CD4-positive, alpha-beta T cell treated with Interferon alpha-2 for 1 hour (primary cell): ENCODE measurements around the gene TMEM203.
"Not testable (repeated sequence)": the region's sequence is repeated elsewhere in the genome, so short reads cannot be mapped to it uniquely, and the experiment has no call there.

Experiments
- DNase-seq, 2 donors: peaks; one replicate each; pipeline ENCODE4 v3.0.0-alpha.2; 2020 to 2022

TMEM203 gene

GRCh38 chr9:137241490-137242268, 36.2 kb upstream of the TMEM203 start:
- DNase-seq, result peak; percentile 48 to 67

- peak; percentile 100 for DNase-seq
Observed at GRCh38 chr9:137240841-137241489, 35.5 kb upstream of the TMEM203 start, which contains the start of gene TUBB4B. TUBB4B (plus strand) TSS chr9:137241287; CDS start chr9:137241361, 74 bp downstream.

- peak; percentile 61 to 79 for DNase-seq
Observed at GRCh38 chr9:137240318-137240840, 34.9 kb upstream of the TMEM203 start.

DNA sequence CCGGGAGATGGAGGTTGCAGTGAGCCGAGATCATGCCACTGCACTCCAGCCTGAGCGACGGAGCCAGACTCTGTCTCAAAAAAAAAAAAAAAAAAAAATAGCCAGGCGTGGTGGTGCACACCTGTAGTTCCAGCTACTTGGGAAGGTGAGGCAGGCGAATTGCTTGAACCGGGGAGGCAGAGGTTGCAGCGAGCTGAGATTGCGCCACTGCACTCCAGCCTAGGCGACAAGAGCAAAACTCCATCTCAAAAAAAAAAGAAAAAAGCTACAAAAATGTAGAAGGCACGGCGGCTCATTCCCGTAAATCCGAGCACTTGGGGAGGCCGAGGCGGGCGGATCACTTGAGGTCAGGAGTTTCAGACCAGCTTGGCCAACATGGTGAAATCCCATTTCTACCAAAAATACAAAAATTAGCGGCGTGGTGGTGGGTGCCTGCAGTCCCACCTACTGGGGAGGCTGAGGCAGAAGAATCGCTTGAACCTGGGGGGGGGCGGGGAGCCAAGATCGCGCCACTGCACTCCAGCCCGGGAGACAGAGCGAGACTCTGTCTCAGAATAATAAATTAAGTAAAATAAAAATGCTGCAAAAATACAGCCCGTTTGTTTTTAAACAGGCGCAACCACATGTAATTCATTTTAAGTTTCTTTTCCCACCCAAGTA, 34.2 kb upstream of the TMEM203 start:
- DNase-seq, result not testable (repeated sequence)

- no peak for DNase-seq
Observed at GRCh38 chr9:137237759-137238726, 32.6 kb upstream of the TMEM203 start.

GRCh38 chr9:137236936-137237421, 31.5 kb upstream of the TMEM203 start:
- no peak for DNase-seq

DNA sequence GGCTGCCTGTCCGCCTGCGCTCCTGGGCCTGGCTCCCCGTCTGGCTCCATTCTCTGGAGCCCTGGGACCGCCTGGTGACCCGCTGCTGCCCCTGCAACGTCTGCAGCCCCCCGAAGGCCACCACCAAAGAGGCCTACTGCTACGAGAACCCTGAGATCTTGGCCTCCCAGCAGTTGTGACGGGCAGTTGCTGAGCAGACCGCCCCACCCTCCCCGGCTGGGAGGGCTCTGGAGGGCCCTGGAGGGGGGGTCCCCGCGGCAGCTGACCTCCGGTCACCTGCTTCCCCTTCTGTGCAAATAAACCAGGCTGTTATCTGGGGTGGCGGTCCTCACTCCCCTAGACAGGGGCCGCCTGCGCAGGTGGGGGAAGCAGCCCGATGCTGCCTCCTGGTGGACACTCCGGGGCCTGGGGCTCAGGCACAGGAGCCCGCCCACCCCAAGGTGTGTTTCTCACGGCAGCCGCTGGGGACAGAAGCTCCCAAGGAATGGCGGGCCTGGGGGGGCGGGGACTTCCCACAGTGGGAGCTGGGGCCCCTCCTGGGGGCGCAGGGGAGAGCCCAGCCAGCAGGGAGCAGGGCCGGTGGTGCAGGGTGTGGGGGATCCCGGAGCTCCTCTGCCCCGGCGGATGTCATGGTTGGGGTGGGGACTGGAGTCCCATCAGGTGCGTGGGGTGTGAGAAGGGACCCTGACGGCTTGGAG, 30.9 kb upstream of the TMEM203 start:
- DNase-seq, result peak; percentile 88 to 91

DNA sequence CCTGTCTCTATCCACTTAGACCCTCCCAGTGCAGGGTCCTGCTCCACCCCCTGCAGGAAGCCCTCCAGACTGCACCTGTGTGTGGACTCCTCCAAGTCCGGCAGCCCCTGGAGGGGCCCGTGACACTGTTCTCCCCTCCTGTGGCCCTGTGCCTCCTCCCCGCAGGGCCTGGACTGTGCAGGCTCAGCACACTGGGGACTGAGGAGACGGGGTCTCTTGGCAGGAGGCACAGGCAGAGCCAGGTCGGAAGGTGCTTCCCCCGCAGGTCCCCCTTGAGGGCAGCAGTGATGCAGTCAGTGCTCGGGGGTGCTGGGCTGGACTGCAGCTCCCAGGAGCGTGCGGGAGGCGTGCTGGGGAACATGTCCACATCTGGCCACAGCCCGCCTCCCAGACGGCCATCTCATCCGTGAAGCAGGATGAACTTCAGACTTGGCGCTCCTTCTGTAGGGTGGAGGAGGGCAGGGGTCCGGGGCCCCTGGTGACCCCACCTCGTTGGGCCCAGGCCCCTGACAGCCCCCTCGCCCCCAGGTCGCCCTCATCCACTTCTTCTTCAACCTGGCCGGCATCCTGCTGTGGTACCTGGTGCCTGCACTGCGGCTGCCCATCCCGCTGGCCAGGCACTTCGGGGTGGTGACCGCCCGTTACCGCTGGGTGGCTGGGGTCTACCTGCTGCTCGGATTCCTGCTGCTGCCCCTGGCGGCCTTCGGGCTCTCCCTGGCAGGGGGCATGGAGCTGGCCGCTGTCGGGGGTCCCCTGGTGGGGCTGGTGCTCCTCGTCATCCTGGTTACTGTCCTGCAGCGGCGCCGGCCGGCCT, 30.2 kb upstream of the TMEM203 start:
- DNase-seq, result no peak

- no peak for DNase-seq
Observed at GRCh38 chr9:137234758-137235423, 29.4 kb upstream of the TMEM203 start.

- no peak for DNase-seq
Observed at GRCh38 chr9:137234055-137234697, 28.7 kb upstream of the TMEM203 start.

- DNase-seq, result no peak
Observed at GRCh38 chr9:137233143-137233980, 27.9 kb upstream of the TMEM203 start.

DNA sequence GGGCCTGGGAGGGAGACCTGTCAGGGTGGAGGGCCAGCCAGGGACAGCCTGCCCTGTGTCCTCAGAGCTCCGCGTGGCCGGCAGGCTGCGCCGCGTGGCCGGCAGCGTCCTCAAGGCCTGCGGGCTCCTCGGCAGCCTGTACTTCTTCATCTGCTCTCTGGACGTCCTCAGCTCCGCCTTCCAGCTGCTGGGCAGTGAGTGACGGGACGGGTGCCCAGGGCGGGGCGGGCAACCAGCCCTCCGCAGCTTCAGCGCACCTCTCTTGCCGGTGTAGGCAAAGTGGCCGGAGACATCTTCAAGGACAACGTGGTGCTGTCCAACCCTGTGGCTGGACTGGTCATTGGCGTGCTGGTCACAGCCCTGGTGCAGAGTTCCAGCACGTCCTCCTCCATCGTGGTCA, 27.1 kb upstream of the TMEM203 start:
- no peak for DNase-seq

DNA sequence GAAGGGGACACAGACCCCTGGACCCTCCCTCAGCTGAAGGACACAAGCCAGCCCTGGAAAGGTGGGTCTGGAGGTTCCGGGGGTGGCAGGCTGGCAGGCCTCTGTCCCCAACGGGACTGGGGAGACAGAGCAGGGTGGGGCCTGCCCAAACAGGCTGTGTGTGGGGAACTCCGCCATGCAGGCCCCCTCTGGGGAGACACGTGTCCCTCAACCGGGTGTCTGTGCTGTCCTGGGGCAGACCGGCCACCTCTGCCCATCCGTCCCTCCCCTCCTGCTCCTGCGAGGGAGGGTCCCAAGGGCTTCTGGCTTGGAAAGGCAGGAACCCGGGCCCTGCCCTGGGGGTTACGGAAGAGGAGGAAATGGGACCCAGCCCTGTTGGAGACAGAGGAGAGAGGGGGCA, 26.7 kb upstream of the TMEM203 start:
- DNase-seq, result no peak

GRCh38 chr9:137231372-137232039, 26.1 kb upstream of the TMEM203 start:
- DNase-seq, result no peak

DNA sequence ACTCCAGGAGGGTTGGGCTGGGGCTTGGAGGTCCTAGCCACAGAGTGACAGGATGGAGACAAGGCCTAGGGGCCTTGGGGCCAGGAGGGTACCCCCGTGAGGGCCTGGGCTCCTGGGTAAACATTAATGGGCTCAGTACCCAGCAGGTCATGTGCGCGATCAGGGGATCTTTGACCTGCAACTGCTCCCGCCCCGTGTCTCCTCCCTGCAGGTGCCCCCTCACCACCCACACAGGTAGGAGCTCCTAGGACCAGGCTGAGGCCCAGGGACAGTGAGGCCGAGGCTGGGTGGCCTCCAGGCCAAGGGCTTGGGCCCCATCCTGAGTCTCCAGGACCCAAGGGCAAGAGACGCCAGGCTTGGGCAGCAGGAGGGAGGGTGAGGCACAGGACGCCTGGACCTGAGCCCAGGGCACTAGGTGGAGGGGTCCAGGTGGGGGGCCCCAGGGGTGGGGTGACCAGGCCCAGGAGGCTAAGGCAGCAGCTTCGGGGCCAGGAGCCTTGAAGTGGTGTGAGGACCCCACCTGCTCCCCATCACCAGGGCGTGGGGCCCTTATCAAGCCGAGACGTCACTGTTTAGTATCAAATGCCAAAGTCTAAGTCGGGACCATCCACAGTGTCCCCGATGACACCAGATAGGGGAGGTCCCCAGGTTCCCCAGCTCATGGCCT, 25.4 kb upstream of the TMEM203 start, which contains the start of gene SLC34A3:
SLC34A3 (plus strand) TSS at position 197 of the 667 bp plus-strand sequence. CDS start 802 bp downstream, outside the sequence.
- DNase-seq, result no peak

DNA sequence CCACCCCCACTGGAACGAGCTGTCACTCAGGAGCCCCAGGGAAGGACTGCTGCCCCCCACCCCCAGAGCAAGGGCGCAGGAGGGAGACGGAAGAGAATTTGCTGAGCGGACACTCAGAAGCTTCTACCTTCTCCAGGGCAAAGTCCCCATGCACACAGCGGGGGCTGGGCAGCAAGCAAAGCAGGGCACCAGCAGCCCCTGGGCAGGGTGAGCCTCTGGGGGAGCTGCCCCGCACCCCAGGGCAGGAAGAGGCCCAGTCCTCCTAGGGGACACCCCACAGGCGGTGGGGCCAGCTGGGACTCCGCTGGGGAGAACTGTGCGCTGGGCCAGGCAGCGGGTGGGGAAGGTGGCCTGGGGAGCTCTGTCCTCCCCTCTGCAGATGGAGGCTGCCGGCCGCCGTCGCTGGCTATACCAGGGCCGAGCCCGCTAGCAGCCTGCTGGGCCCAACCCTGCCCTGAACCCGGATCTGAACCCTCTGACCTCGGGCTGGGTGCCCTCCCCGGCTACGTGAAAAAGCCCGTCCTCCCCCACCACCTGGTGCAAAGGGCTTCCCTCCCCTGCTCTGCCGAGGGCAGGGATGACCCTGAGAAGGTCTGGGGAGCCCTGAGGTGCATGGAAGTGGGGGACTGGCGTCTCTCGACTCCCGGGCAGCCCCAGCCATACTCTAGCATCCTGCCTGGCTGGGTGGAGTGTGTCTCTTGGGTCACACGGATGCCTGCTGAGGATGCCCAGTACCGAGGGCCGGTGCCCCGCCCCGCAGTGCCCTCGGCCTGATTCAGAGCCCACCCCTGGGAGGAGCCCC, 24.7 kb upstream of the TMEM203 start:
- no peak for DNase-seq
